ENCODE results near the gene TGDS.

Gene TGDS

DNA sequence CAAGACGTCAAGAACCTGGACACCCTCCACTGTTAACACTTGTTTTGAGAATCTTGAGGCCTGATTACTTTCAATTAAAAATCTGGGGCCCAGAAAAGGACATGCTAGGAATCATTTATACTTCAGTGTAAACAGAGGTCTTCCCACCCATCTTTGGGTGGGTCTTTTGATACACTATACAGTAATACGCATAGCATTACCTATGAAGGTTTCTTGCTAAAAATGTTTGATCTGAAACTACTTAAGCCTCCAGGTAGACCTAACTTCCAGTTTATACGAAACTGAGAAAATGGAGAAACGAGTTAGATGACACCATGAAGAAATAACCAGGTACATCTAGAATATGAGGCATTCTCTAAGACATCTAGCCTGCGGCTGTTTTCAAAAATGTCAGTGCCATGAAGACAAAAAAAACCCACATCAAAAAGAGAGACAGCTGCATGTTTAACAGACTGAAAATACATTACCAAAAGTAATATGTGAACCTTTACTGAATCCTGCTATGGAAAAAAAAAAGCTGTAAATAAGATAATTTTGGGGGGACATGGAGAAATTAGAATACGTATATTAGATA lies 36.6 kb downstream of the TGDS start:
- no peak overlapping the region for H3K4me3 ChIP-seq (ENCODE audit: low read length)
- no peaks in the 10 kb centered on the region for H3K36me3 ChIP-seq (ENCODE audit: control insufficient read depth, insufficient read depth, low read length)
- no peak overlapping the region for H3K9ac ChIP-seq (ENCODE audit: low read length)
- H3K4me1 ChIP-seq (ENCODE audit: control insufficient read depth, insufficient read depth, low read length), result no peaks in the 10 kb centered on the region
- H3K27me3 ChIP-seq (ENCODE audit: control insufficient read depth, insufficient read depth, low read length), result no peaks in the 10 kb centered on the region
- H3K27ac ChIP-seq (ENCODE audit: low read depth, low read length), result no peak overlapping the region

DNA sequence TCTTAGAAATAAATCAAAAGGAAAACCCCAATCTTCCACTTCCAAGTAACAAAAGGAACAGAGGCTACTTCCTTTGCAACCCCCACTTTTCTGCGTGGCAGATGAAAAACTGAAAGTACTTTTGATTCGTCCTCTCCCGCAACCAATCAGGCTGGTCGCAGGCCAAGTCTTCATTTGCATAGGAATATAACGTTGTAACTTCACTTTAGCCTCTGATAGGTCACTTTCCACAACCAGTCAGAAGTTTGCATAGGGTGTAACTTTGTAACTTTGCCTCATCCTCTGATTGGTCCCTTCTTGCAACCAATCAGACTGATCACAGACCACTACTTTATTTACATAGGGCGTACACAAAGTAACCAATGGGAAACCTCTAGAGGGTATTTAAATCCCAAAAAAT lies 37.2 kb downstream of the TGDS start:
- Histone ChIP-seq H3K4me3 (ENCODE audit: low read length) (no peak overlapping the region), H3K36me3 (ENCODE audit: control insufficient read depth, insufficient read depth, low read length) (no peaks in the 10 kb centered on the region), H3K9ac (ENCODE audit: low read length) (no peak overlapping the region), H3K27me3 (ENCODE audit: control insufficient read depth, insufficient read depth, low read length) (no peaks in the 10 kb centered on the region), H3K27ac (ENCODE audit: low read depth, low read length) (no peak overlapping the region), H3K4me1 (ENCODE audit: control insufficient read depth, insufficient read depth, low read length) (no peaks in the 10 kb centered on the region)

DNA sequence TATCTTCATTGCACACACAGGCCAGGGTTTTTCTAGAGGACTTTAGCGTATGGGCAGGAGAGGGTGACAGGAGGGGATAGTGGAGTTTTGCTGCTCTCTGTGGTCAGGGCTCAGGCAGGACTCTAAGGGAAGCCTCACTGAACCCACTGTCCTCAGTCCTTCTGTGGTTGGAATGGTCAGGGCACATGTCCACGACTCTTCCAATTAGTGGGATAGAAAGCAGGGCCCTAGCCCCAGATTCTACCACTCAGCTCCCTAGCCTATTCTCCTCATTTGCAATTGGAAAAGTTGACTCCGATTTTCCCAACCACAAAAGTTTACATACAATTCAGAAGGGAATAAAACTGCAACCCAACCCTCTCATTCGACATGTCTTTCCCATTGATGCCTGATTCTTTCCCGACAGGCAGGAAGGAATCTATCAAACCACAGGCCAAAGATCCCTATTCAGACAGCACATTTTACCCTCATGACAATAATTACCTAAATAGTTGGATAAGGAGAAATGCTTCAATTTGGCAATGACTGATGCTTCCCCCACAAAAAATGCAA lies 38.2 kb downstream of the TGDS start:
- H3K9ac ChIP-seq (ENCODE audit: low read length), result no peak overlapping the region
- H3K4me1 ChIP-seq (ENCODE audit: control insufficient read depth, insufficient read depth, low read length), result no peaks in the 10 kb centered on the region
- no peaks in the 10 kb centered on the region for H3K27me3 ChIP-seq (ENCODE audit: control insufficient read depth, insufficient read depth, low read length)
- no peak overlapping the region for H3K4me3 ChIP-seq (ENCODE audit: low read length)
- no peaks in the 10 kb centered on the region for H3K36me3 ChIP-seq (ENCODE audit: control insufficient read depth, insufficient read depth, low read length)
- H3K27ac ChIP-seq (ENCODE audit: low read depth, low read length), result no peak overlapping the region

DNA sequence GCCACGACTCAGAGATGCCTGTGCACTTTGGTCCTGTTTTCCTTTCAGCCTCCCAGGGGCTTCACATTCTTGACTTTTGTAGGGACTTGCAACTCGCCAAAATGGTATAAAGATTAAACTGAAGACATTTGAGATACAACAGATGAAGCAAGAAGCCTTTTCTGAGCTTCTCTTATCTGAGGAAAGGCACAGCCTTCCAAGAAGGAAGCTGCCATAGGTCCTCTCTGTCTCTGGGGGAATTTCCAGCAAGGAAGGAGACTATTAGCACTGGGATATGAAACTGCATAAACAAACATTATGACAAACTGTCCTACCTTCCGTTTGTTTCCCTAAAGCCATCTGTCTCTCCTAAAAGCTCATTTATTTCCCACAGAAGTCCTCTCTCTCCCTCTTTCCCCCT lies 39.3 kb downstream of the TGDS start:
- Histone ChIP-seq H3K4me1 (ENCODE audit: control insufficient read depth, insufficient read depth, low read length) (no peaks in the 10 kb centered on the region), H3K36me3 (ENCODE audit: control insufficient read depth, insufficient read depth, low read length) (no peaks in the 10 kb centered on the region), H3K27me3 (ENCODE audit: control insufficient read depth, insufficient read depth, low read length) (no peaks in the 10 kb centered on the region), H3K27ac (ENCODE audit: low read depth, low read length) (no peak overlapping the region), H3K9ac (ENCODE audit: low read length) (no peak overlapping the region), H3K4me3 (ENCODE audit: low read length) (no peak overlapping the region)

DNA sequence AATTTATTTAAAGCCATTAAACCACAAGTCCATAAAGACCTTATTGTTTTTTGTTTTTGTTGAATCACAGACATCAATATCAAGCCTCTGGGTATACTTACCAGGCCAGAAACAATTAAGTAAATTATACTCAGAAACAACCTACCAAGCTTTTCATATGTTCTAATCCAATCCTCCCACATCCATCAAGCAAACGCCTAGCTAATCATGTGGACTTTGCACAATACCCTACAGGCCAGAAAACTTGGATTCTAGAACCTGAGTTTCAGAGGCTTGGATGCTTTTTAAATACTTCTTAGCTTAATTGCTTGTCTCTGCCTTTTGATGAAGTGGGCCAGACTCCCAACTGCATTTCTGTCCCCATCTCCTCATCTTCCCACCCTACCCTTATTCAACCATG lies 39.9 kb downstream of the TGDS start:
- no peaks in the 10 kb centered on the region for H3K36me3 ChIP-seq (ENCODE audit: control insufficient read depth, insufficient read depth, low read length)

DNA sequence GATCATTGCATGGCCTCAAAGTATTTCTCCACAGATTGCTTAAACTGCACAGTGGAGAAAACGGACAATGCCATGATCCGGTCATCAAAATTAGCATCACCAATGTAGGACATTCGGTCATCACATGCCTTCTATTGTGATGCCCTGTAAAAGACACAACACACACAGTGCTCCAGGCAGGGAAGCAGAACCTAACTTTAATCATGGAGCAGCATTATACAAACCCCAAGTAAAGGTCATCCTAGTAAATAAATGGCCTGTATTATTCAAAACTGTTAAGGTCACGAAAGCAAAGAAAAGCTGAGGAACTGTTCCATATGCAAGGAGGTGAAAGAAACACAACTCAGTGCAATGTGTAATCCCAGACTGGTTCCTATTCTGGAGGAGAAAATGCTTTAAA lies 42.2 kb downstream of the TGDS start:
- H3K27me3 ChIP-seq (ENCODE audit: control insufficient read depth, insufficient read depth, low read length), result no peaks in the 10 kb centered on the region
- no peak overlapping the region for H3K9ac ChIP-seq (ENCODE audit: low read length)
- no peaks in the 10 kb centered on the region for H3K36me3 ChIP-seq (ENCODE audit: control insufficient read depth, insufficient read depth, low read length)
- peaks cover under 1% of the 10 kb centered on the region for H3K4me1 ChIP-seq (ENCODE audit: control insufficient read depth, insufficient read depth, low read length)
- no peak overlapping the region for H3K4me3 ChIP-seq (ENCODE audit: low read length)
- H3K27ac ChIP-seq (ENCODE audit: low read depth, low read length), result no peak overlapping the region

More for the DNA sequence above, 39.9 kb downstream of the TGDS start:
- H3K27ac ChIP-seq (ENCODE audit: low read depth, low read length), result no peak overlapping the region
- no peak overlapping the region for H3K9ac ChIP-seq (ENCODE audit: low read length)
- no peak overlapping the region for H3K4me3 ChIP-seq (ENCODE audit: low read length)
- H3K27me3 ChIP-seq (ENCODE audit: control insufficient read depth, insufficient read depth, low read length), result no peaks in the 10 kb centered on the region
- no peaks in the 10 kb centered on the region for H3K4me1 ChIP-seq (ENCODE audit: control insufficient read depth, insufficient read depth, low read length)

DNA sequence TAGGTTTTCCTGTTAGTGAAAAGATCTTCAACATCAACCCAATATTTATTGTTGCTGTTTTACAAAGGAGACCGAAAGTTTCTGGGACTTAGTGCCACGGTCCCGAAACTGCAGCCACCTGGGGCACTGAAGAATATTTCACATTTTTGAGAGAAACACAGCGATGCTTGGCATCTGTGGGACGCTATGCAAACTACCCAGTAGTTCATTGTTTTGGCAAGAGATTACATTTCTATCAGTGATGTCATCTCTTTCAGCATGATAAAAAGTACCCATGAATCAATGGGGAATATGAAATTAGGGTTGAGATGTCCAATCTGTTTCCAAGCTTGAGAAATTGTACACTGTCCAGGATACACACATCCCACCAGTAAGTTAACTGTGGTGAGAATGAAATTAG lies 43.9 kb downstream of the TGDS start:
- H3K4me1 ChIP-seq (ENCODE audit: control insufficient read depth, insufficient read depth, low read length), result peaks cover 8% of the 10 kb centered on the region
- no peaks in the 10 kb centered on the region for H3K27me3 ChIP-seq (ENCODE audit: control insufficient read depth, insufficient read depth, low read length)
- no peak overlapping the region for H3K4me3 ChIP-seq (ENCODE audit: low read length)
- H3K36me3 ChIP-seq (ENCODE audit: control insufficient read depth, insufficient read depth, low read length), result no peaks in the 10 kb centered on the region
- H3K9ac ChIP-seq (ENCODE audit: low read length), result no peak overlapping the region
- no peak overlapping the region for H3K27ac ChIP-seq (ENCODE audit: low read depth, low read length)

DNA sequence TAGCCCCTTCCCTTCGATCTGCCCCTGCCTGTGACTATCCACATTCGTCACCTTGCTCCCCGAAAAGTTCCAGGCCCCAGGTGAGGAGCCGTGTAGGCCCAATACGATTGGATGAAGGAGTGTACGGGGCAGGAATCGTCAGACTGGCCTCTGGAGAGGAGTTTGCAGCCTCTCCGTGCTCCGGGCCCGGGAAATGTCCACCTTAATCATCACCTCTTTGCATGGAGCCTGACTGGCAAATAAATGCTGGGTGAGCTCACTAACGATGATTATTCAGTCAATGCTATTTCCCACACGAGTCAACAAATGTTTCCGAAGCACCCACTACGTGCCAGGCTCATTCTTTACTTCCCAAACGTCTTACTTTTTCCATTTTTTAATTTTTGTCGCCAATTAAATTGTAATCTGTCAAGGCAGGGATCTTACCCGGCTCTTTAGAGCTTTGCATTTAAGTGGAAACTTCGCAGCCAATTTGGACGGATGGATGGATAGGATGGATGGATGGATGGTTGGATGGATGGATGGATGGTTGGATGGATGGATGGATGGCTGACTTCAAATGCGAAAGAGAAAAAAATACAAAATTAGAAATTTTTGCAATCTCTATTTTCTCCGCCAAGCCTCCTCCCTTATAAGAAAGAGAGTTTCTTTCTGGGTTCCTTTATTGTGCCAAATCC lies 45.8 kb downstream of the TGDS start:
- peaks cover 8% of the 10 kb centered on the region for H3K4me1 ChIP-seq (ENCODE audit: control insufficient read depth, insufficient read depth, low read length)
- H3K27me3 ChIP-seq (ENCODE audit: control insufficient read depth, insufficient read depth, low read length), result no peaks in the 10 kb centered on the region
- H3K36me3 ChIP-seq (ENCODE audit: control insufficient read depth, insufficient read depth, low read length), result no peaks in the 10 kb centered on the region
- peak overlapping the region; percentile 92 for H3K4me3 ChIP-seq (ENCODE audit: low read length)
- peak overlapping the region; percentile 94 for H3K27ac ChIP-seq (ENCODE audit: low read depth, low read length)
- H3K9ac ChIP-seq (ENCODE audit: low read length), result peak overlapping the region; percentile 78

DNA sequence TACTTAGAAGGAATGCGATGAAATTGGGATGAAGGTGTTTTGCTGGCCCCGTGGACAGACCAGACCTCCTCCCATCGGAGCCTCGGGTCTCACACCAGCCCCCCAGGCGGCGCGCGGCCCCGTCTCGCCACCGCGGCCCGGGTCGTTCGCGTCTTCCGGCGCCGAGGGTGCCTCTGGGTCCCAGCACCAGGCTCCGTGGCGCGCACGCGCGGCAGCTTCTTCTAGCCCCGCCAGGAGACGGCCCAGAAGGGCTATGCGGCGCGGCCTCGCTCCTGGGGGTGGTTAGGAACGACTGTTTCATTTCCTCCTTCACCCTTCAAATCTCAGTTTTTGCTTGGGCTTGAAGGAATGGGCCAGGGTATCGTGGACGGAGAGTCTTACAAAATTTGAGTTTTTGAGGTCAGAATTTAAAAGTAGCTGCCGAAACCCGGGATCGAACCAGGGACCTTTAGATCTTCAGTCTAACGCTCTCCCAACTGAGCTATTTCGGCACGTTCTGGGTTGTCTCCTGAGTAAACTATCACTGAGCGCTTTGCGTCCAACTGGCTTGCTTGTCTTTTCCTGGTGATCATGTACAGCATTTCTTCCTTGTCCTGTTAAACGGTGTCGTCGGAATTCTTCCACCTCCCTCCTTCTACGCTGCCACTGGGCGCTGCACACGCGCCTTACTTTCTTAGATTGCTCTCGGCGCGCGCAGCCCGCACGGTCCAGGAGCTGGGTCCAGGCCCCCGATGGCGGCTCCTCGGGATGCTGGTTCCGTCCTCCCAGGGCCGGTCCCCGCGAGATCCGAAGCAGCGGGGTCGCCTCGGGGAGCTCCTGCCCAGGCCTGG lies 46.5 kb downstream of the TGDS start:
- H3K4me1 ChIP-seq (ENCODE audit: control insufficient read depth, insufficient read depth, low read length), result peaks cover 8% of the 10 kb centered on the region
- no peaks in the 10 kb centered on the region for H3K36me3 ChIP-seq (ENCODE audit: control insufficient read depth, insufficient read depth, low read length)
- peak overlapping the region; percentile 96 for H3K9ac ChIP-seq (ENCODE audit: low read length)
- peak overlapping the region; percentile 92 for H3K4me3 ChIP-seq (ENCODE audit: low read length)
- H3K27me3 ChIP-seq (ENCODE audit: control insufficient read depth, insufficient read depth, low read length), result no peaks in the 10 kb centered on the region
- H3K27ac ChIP-seq (ENCODE audit: low read depth, low read length), result peak overlapping the region; percentile 94

DNA sequence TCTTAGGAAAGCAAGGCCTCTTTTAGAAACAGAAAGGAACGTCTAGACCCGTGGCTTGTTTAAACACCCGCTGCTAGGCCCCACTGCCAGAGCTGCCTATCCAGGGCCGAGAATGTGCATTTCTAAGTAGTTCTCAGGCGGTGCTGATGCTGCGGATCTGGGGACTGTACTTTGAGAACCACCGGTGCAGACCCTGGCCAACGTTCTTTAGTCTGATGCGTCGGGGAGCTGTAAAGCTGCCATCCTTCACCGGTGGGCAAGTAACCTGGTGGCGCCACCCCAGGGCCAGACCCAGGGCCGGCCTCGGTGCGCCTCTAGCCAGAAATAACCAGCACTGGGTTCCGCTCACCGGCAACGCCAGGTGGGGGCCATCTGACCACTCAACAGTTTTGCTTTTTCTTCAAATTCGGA lies 47.1 kb downstream of the TGDS start:
- H3K4me1 ChIP-seq (ENCODE audit: control insufficient read depth, insufficient read depth, low read length), result peaks cover 8% of the 10 kb centered on the region
- H3K27me3 ChIP-seq (ENCODE audit: control insufficient read depth, insufficient read depth, low read length), result no peaks in the 10 kb centered on the region
- H3K27ac ChIP-seq (ENCODE audit: low read depth, low read length), result peak overlapping the region; percentile 94
- no peaks in the 10 kb centered on the region for H3K36me3 ChIP-seq (ENCODE audit: control insufficient read depth, insufficient read depth, low read length)
- H3K4me3 ChIP-seq (ENCODE audit: low read length), result peak overlapping the region; percentile 92
- H3K9ac ChIP-seq (ENCODE audit: low read length), result peak overlapping the region; percentile 96

DNA sequence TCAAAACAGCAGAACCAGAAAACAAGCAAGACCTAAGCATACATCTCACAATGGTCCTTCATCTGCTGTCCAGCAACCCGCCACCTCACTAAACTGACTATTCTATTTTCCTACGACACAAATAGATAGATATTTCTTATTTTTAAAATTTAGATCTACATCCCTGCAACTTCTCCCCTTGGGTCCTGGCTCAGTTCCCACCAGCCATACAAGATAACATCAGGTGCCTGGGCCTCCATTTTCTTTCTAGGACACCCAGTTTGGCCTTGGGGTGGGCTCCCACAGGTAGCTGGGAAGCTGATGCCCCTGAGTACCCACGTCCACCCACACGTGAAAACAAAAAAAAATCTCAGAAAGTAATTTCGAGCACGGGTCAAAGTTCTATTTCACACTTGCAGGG lies 47.6 kb downstream of the TGDS start:
- Histone ChIP-seq H3K27me3 (ENCODE audit: control insufficient read depth, insufficient read depth, low read length) (no peaks in the 10 kb centered on the region), H3K9ac (ENCODE audit: low read length) (peak overlapping the region; percentile 96), H3K4me1 (ENCODE audit: control insufficient read depth, insufficient read depth, low read length) (peaks cover 8% of the 10 kb centered on the region), H3K27ac (ENCODE audit: low read depth, low read length) (peak overlapping the region; percentile 94), H3K4me3 (ENCODE audit: low read length) (peak overlapping the region; percentile 92), H3K36me3 (ENCODE audit: control insufficient read depth, insufficient read depth, low read length) (no peaks in the 10 kb centered on the region)

DNA sequence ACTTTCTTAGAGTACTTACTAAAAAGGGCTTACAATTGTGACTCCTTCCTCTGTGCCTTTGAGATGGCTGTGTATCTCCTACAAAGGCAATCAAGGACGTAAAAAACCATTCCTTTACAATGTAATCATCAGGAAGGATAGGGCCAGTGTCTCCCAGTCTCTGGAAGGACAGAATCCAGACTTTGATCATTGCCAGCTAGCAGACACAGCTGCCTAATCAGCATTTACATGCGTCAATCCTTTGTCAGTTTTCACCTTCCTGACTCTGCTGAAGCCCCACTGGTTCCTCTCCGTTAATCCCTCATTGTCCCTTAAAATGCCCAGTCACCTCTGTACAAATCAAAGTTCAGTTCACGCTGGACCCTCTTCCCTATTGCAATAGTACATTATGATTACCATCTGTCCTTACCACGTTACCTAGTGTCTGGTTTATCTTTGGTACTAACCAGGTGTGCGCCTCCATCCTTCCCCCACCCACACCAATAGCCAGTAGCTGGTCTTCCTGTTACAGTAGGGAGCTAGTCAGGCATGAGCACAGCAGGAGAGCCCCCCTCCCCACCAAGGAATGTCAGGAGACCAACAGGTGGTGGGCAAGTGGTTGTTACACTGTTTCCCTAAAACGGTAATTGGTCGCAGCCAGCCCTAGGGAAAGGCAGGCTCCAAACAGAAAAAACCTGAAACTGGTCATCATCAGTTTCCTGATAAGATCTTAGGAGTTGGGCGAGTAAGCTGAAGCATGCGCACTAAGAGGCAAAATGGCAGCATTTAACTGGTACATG lies 49.7 kb downstream of the TGDS start:
- H3K27ac ChIP-seq (ENCODE audit: low read depth, low read length), result no peak overlapping the region
- H3K36me3 ChIP-seq (ENCODE audit: control insufficient read depth, insufficient read depth, low read length), result no peaks in the 10 kb centered on the region
- no peak overlapping the region for H3K9ac ChIP-seq (ENCODE audit: low read length)
- H3K4me3 ChIP-seq (ENCODE audit: low read length), result no peak overlapping the region
- H3K4me1 ChIP-seq (ENCODE audit: control insufficient read depth, insufficient read depth, low read length), result peaks cover 8% of the 10 kb centered on the region
- H3K27me3 ChIP-seq (ENCODE audit: control insufficient read depth, insufficient read depth, low read length), result no peaks in the 10 kb centered on the region
